H7 (cell line): ENCODE data around the gene TMCO4. TPM values are rescaled to one million over a fixed set of nuclear protein-coding genes. Genes with fewer than 3 reads are reported as not detected.
"Not testable (repeated sequence)": the region's sequence is repeated elsewhere in the genome, so short reads cannot be mapped to it uniquely, and the experiment has no call there.

Source experiments
- DNase-seq: peaks from one replicate; pipeline ENCODE4 v3.0.0; 2012
- H3K27me3 ChIP-seq: 2 replicates; pipeline ENCODE4 v1.6.0; 2011; ENCODE audit warnings: mild to moderate bottlenecking, low read length; ENCODE audit not compliant: control insufficient read depth, insufficient read depth
- H3K36me3 ChIP-seq: replicated peaks from 2 replicates; pipeline ENCODE4 v1.5.1; 2011; ENCODE audit warnings: low read length; ENCODE audit not compliant: control insufficient read depth, insufficient read depth
- H3K4me3 ChIP-seq: 2 replicates; pipeline ENCODE4 v1.5.1; 2011; ENCODE audit warnings: low read depth, mild to moderate bottlenecking, control low read depth, low read length, moderate library complexity; ENCODE audit not compliant: insufficient read depth
- total RNA-seq: library from RNA; depleted of rRNA; stranded (reverse); fragments of >200 nt; shearing (Covaris generic); gene quantifications from 2 replicates; pipeline ENCODE4 v1.2.3, GENCODE V29; 2014

The TMCO4 gene
- total RNA-seq, 1 experiment from 2014 or later, result 8.8 TPM

- Histone ChIP-seq H3K36me3 (no peaks in the 10 kb centered on the region), H3K4me3 (no peak overlapping the region), H3K27me3 (no peaks in the 10 kb centered on the region; the same call in 1 of the 2 replicates)
- no peak for DNase-seq
These were observed 18.6 kb upstream of the TMCO4 start for GRCh38 chr1:19818324-19818723.

- no peak overlapping the region for H3K4me3 ChIP-seq
- no peaks in the 10 kb centered on the region for H3K36me3 ChIP-seq
- peak; percentile 39 for DNase-seq
- H3K27me3 ChIP-seq, result no peaks in the 10 kb centered on the region; the same call in 1 of the 2 replicates
These were observed 17.4 kb upstream of the TMCO4 start for GRCh38 chr1:19817160-19817559.

- not testable (repeated sequence) for H3K27me3 ChIP-seq, DNase-seq, H3K36me3 ChIP-seq, H3K4me3 ChIP-seq
These were observed 17.0 kb upstream of the TMCO4 start for GRCh38 chr1:19816737-19817086.

DNA sequence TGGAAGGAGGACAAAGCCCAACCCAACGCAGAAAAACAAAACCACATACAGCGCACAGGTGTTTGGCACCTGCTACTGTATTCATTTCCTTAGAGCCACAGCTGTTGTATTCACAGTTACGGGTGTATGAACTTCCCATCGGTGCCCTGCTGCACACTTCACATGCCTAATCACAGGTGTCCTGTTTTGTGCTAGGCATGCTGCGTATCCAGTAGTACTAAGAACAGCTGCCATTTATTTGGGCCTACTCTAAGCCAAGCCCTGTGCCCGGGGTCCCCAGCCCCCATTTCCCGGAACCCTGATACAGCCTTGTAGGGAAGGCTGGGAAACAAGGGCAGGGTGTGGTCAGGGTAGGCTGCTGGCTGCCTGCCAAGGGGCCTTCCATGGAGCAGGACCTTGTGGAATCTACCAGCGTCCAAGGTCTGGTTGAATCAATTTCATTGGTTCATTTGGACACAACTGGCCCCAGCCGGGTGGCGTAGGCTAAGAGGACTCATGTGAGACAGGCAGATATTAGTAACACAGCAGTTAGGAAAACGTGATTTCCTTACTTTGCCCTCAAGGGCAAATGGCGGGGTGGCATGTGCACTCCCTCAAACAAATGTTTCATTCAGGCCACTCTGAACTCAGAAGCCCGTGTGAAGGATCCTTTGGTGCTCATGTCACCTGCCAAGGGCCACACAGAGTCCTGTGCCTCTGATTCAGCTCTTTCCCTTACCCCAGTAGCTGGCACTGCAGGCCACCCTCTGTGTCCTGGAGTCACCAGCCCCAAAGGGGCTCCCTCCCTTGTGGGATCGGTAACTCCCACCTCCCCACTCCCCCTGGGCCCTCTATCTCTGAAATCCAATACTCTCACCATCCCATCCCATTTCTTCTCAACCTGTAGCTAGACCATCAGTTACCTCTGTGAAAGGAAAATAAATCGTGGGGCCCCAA lies 16.4 kb upstream of the TMCO4 start:
- peak; percentile 59 for DNase-seq
- Histone ChIP-seq H3K27me3 (no peaks in the 10 kb centered on the region; the same call in 1 of the 2 replicates), H3K4me3 (no peak overlapping the region), H3K36me3 (no peaks in the 10 kb centered on the region)

GRCh38 chr1:19814681-19815503 lies 15.2 kb upstream of the TMCO4 start, which contains the start of gene RNF186:
TSS of gene RNF186 (minus strand) at chr1:19815283. CDS start at chr1:19815101, 182 bp downstream.
- no peak within 1 kb of the TSS for H3K4me3 ChIP-seq
- no peaks in the 10 kb centered on the region; the same call in 1 of the 2 replicates for H3K27me3 ChIP-seq
- DNase-seq, result no peak
- no peaks in the 10 kb centered on the region for H3K36me3 ChIP-seq

GRCh38 chr1:19814244-19814661 lies 14.5 kb upstream of the TMCO4 start:
- no peak overlapping the region for H3K4me3 ChIP-seq
- no peaks in the 10 kb centered on the region for H3K27me3 ChIP-seq
- H3K36me3 ChIP-seq, result no peaks in the 10 kb centered on the region
- no peak for DNase-seq

DNA sequence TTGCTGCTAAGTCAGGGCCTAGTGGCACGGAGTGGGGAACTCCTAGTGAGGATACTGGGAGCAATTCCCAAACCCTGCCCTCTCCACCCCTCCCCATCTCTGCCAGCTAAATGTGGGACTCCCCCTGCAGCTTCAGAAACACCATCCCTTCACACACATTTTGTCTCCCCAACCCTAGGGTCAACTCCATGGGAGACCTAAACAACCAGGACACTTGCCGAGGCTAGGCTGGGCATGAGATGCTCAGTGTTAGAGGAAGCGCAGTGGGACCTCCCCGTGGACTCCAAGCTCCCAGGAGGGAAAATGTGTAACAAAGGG lies 13.9 kb upstream of the TMCO4 start:
- no peak overlapping the region for H3K4me3 ChIP-seq
- no peaks in the 10 kb centered on the region for H3K27me3 ChIP-seq
- no peaks in the 10 kb centered on the region for H3K36me3 ChIP-seq
- no peak for DNase-seq

DNA sequence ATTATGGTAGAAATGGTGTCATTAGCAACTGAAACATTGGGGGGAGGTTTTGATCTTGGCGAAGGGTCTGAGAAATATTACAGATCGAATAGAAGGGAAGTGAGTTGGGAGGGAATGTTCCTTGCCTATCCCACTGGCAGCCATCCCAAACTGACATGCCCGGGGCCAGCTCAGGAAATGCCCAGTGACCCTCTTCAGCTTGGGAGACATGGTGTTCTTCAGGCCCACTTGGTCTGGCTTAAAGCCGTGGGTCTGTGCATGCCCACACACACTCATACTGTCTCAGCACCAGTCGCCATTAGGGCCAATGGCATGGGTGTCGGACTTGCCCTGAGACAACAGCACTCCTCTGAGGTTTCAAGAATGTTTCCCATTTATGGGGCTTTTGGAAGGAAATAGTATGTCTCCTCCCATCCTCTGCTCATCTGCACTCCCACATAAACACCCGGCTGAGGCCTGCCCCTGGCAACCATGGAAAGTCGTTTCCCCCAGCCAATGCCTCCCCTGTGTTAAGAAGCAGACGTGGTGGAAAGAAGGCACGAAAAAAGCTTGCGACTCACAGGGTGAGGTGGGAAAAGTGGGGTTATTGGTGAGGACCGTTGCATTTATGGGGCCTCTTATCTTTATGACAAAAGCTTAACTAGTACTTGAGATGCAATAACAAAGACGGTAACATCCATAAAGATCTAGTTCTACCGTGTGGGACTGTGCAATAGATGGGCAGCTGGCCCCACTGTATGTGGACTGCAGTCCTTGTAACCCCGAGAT lies 13.3 kb upstream of the TMCO4 start:
- no peak for DNase-seq
- Histone ChIP-seq H3K27me3 (no peaks in the 10 kb centered on the region), H3K4me3 (no peak overlapping the region), H3K36me3 (no peaks in the 10 kb centered on the region)

DNA sequence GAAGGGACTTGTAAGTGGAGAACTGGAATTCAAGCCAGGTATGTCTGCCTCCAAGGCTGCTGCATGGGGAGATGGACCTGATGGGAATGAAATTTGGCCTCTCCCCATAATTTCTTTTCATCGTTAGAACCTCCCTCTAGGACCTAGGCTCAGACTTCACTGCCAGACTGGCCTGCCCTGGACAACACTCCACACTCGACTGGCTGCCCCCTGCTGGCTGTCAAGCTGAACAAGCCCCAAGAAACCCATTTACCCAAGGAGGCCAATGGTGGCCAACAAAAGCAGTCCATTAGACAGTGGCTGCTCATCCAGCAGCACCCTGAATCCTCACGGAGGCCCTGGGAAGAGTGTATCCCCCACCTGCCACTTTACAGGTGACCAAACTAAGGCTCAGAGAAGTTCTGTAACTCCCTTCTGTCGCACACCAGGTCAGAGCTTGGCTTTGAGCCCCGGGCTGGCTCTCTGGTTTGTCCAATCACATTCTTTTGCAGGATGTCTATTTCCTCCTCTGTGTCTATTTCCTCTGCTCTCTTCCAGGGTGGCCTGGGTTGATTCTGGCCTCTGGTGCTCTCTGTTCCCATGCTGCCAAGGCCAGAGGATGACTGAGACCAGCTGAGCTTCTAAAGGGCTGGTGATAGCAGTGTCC lies 11.6 kb upstream of the TMCO4 start:
- H3K36me3 ChIP-seq, result no peaks in the 10 kb centered on the region
- H3K4me3 ChIP-seq, result no peak overlapping the region
- DNase-seq, result peak; percentile 74
- H3K27me3 ChIP-seq, result no peaks in the 10 kb centered on the region

DNA sequence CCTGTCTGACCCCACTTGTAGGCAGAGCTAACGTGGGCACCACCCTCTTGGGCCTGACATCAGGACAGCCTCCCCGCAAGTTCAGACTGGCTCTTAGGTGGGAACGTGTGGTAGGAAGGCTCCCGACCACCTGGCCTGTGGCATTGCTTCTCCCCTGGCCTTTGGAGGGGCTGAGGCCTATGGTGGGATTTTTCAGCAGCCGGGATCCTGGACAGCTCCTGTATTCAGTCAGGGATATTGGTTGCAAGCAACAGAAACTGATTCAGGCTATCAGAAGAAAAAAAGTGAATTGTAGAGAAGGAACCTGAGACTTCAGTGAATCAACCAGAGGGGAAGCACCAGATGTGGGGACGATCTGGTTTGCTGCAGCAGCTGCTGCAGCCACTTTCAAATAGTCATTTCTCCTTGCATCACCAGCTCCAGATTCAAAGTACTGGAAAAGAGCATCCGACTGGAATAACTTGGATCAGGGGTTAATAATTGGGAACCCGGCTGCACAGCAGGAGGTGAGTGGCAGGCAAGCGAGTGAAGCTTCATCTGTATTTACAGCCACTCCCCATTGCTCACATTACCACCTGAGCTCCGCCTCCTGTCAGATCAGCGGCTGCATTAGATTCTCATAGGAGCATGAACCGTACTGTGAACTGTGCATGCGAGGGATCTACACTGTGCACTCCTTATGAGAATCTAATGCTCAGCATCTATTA lies 9.5 kb upstream of the TMCO4 start:
- Histone ChIP-seq H3K36me3 (no peaks in the 10 kb centered on the region), H3K27me3 (no peaks in the 10 kb centered on the region), H3K4me3 (no peak overlapping the region)
- DNase-seq, result no peak

GRCh38 chr1:19808351-19808750 lies 8.6 kb upstream of the TMCO4 start:
- H3K27me3 ChIP-seq, result no peaks in the 10 kb centered on the region
- H3K4me3 ChIP-seq, result no peak overlapping the region
- H3K36me3 ChIP-seq, result no peaks in the 10 kb centered on the region
- no peak for DNase-seq

- DNase-seq, result no peak
- Histone ChIP-seq H3K4me3 (no peak overlapping the region), H3K36me3 (no peaks in the 10 kb centered on the region), H3K27me3 (peaks cover 17% of the 10 kb centered on the region)
These were observed 5.1 kb upstream of the TMCO4 start for GRCh38 chr1:19804831-19805251.

GRCh38 chr1:19802269-19802668 lies 2.6 kb upstream of the TMCO4 start:
- Histone ChIP-seq H3K27me3 (peaks cover 27% of the 10 kb centered on the region), H3K4me3 (no peak overlapping the region), H3K36me3 (no peaks in the 10 kb centered on the region)
- peak; percentile 64 for DNase-seq
